Hematopoietic multipotent progenitor cell (in vitro differentiated cells): Measurements from ENCODE around the gene NDNF. TPM values are rescaled to one million over a fixed set of nuclear protein-coding genes. Genes with fewer than 3 reads are reported as not detected.

ENCODE experiments used
- DNase-seq, 3 donors: peaks; one replicate each; pipeline ENCODE4 v3.0.0-alpha.2; 2011 to 2015; ENCODE audit warnings: low read depth in 2 of 3, low spot score in 2 of 3
- total RNA-seq: library from RNA; depleted of rRNA; stranded (reverse); fragments of >200 nt; gene quantifications from one replicate; pipeline ENCODE4 v1.2.3, GENCODE V29; 2012

The NDNF gene
- total RNA-seq, 1 donor, result not detected

GRCh38 chr4:121018543-121018942 is 53.8 kb downstream of the NDNF start:
- no peak for DNase-seq

DNA sequence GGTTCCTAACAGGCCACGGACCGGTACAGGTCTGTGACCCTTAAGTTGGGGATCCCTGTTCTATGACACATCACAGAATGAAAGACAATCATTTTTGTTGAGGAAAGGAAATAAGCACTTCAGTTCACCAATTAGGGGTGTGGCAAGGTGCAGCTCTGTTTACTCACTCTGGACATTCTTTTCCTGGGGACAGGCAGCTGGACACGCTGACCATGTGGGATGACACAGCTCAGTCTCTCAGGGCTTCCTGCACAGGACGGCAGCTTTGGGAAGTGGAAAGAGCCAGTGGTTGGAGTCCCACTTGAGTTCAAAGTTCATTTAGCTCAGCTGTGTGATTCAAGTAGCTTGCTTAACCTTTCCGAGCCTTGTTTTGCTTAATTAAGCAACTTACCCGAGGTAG is 55.7 kb downstream of the NDNF start:
- no peak for DNase-seq

- DNase-seq, result no peak
Observed at GRCh38 chr4:121015421-121015820, 56.9 kb downstream of the NDNF start.

DNA sequence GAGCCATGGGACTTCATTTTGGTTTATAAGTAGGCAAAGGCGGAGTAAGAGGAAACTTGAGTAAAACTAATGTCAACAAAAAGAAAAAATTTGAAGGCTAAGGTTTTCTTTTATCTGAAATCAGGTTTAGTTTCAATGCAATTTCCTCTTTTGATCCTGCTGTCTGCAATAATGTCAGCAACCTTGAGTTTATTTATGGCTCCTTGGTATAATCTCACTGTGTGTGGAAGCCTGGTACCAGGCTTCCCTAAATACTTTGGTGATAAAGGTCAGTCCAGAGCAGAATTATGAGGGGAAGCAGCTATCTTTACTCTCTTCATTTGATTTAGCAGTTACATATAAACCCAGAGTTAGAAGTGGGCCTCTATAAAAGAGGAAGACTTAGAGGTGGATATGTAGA is 57.8 kb downstream of the NDNF start:
- DNase-seq, result no peak

DNA sequence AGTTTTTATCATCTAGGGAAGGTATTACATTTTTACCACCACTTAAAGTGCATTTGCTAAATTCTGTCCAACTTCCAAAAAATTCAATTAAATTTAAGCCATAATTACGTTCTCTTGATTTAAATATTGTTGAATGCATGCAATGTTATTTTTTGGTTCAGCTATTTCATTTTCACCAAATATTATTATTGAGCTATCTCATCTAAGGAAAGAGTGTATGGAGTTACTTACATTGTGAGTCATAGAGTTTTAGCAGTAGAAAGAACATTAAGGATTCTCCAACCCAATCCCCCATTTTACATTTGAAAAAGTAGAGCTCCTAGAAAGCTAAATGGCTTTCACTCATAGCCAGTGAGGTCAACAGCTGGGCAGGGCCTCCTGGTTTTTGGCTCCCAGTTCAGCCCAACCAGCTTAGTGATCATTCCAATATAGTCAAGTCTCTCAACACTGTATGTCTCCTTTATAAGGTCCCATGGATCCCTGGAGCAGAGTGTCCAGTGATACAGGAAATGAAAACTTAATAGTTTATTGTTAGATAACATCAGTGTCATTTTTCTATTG is 60.5 kb downstream of the NDNF start:
- no peak for DNase-seq

DNA sequence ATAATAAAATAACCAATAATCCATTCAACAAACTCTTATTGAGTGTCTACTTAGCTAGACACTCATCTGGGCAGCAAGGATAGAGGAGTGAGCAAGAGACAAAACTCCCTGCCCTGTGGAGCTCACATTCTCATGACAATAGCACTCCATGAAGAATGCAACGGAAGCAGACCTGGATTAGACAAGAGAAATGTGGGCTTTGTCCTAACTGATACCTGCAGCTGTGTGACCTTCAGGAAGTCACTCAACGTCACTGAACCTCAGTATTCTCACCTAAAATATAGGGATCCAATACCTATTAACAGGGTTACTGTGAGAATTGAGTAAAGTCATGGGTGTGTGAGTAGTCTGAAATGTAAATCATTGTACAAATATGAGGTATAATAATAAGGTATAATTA is 61.2 kb downstream of the NDNF start:
- no peak for DNase-seq

GRCh38 chr4:121009578-121010478 is 62.5 kb downstream of the NDNF start:
- DNase-seq, result no peak

- no peak for DNase-seq
Observed at GRCh38 chr4:121007660-121008059, 64.7 kb downstream of the NDNF start.

DNA sequence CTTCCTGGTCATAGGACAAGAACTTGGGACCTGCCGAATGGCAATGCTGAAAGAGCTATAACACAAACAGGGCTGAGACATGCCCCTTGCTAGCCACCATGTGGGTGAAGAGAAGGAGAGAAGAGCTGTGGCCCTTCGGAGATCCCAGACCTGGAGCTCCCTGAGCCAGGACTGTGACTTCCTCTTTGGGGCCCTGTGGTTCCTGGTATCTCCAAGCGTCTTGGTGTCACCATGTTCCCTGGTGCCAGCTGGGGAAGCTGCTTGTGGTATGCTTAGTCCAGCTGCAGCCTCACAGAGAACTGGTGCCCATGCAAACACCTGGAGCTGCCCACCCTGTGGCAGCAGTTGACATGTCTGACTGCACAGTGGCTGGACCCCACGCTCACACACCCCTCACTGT is 68.5 kb downstream of the NDNF start:
- no peak for DNase-seq

- DNase-seq, result no peak
Observed at GRCh38 chr4:120995266-120996010, 76.9 kb downstream of the NDNF start.

DNA sequence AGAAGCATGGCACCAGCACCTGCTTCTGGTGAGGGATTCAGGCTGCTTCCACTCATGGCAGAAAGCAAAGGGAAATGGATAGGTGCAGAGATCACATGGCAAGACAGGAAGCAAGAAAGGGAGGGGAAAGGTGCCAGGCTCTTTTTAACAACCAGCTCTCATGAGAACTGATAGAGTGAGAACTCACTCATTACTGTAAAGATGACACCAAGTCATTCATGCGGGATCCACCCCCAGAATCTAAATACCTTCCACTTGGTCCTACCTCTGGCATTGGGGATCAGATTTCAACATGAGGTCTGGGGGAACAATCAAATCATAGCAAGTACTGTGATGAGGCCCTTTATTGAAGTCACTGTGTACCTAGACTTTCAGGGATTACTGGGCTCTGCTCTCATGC is 77.8 kb downstream of the NDNF start:
- DNase-seq, result no peak

- DNase-seq, result no peak
Observed at GRCh38 chr4:120991885-120992284, 80.5 kb downstream of the NDNF start.

- no peak for DNase-seq
Observed at GRCh38 chr4:120990246-120990645, 82.1 kb downstream of the NDNF start.

Other genes with a start within 250 kb of the NDNF start
- gene PRDM5, start 149.8 kb downstream of the NDNF start, total RNA-seq, result 2.2 TPM
- not detected for gene TNIP3, start 91.8 kb upstream of the NDNF start, total RNA-seq